H1 (cell line): ENCODE measurements around the gene NSFL1C.

Source experiments
- EGR1 ChIP-seq: IDR thresholded peaks from 2 replicates; pipeline ENCODE4 v1.6.1; 2011; ENCODE audit warnings: low read depth, low read length, borderline replicate concordance
- EZH2 ChIP-seq: fragments of 200-600 bp; sonication (generic); IDR thresholded peaks from 2 replicates; pipeline ENCODE4 v1.7.1; 2012; ENCODE audit warnings: low read depth, mild to moderate bottlenecking, moderate library complexity, low read length, inconsistent platforms; ENCODE audit not compliant: severe bottlenecking
- HDAC6 ChIP-seq: IDR thresholded peaks from one replicate; pipeline ENCODE4 v1.7.1; 2012; ENCODE audit warnings: low read depth, mild to moderate bottlenecking, inconsistent platforms, low read length, moderate library complexity
- PHF8 ChIP-seq: fragments of 200-600 bp; sonication (generic); conservative IDR thresholded peaks from 2 replicates; pipeline ENCODE4 v1.7.1; 2012; ENCODE audit warnings: low read depth, mild to moderate bottlenecking, inconsistent platforms, low read length, moderate library complexity
- POLR2A ChIP-seq, 2 experiments: IDR thresholded peaks; 1 replicate in 1 of 2; 2 replicates in 1 of 2; pipeline ENCODE4 v1.6.1; 2011; ENCODE audit warnings: low read depth in 2 of 2, low read length in 2 of 2, mild to moderate bottlenecking in 2 of 2; ENCODE audit errors: control extremely low read depth in 1 of 2
- POLR2AphosphoS5 ChIP-seq: IDR thresholded peaks from 2 replicates; pipeline ENCODE4 v1.6.1; 2011; ENCODE audit warnings: low read depth, low read length
- TAF1 ChIP-seq: IDR thresholded peaks from 2 replicates; pipeline ENCODE4 v1.6.1; 2011; ENCODE audit warnings: mild to moderate bottlenecking, low read depth, low read length
- TBP ChIP-seq: IDR thresholded peaks from 2 replicates; pipeline ENCODE4 v1.6.1; 2011; ENCODE audit warnings: low read depth, low read length, improper control_type of control experiment
- TF ChIP-seq, protein P1 (sequence below), 3 experiments: IDR thresholded peaks; 1 replicate in 2 of 3; 2 replicates in 1 of 3; pipeline versions ENCODE4 v1.5.1 to v1.6.1; 2011; ENCODE audit warnings: low read length in 3 of 3, mild to moderate bottlenecking in 3 of 3, inconsistent platforms in 2 of 3, low read depth in 1 of 3, moderate library complexity in 1 of 3; ENCODE audit not compliant: insufficient read depth in 1 of 3; ENCODE audit errors: control extremely low read depth in 1 of 3

DNA sequence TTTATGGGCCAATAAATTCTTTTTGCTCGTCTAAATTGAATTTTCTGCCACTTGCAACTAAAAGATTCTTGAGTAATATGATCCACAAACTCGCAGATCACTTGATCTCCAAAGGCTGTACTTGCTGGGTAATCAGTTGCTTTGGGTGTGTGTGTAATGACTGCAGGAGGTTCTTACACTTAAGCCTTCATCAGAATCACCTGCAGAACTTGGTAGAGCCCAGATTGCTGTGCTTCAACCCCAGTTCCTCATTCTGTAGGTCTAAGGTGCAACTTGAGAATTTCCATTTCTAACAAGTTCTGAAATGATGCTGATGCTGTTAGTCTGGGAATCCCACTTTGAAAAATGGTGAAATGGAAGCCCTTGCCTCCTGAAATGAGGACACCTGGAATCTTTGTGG is 60.8 kb downstream of the NSFL1C start:
- TF ChIP-seq, protein P1, sequence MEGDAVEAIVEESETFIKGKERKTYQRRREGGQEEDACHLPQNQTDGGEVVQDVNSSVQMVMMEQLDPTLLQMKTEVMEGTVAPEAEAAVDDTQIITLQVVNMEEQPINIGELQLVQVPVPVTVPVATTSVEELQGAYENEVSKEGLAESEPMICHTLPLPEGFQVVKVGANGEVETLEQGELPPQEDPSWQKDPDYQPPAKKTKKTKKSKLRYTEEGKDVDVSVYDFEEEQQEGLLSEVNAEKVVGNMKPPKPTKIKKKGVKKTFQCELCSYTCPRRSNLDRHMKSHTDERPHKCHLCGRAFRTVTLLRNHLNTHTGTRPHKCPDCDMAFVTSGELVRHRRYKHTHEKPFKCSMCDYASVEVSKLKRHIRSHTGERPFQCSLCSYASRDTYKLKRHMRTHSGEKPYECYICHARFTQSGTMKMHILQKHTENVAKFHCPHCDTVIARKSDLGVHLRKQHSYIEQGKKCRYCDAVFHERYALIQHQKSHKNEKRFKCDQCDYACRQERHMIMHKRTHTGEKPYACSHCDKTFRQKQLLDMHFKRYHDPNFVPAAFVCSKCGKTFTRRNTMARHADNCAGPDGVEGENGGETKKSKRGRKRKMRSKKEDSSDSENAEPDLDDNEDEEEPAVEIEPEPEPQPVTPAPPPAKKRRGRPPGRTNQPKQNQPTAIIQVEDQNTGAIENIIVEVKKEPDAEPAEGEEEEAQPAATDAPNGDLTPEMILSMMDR (IDR thresholded peaks at IDR 0.05; ENCODE audit: control extremely low read depth in 1 of 3, insufficient read depth in 1 of 3, low read depth in 1 of 3, low read length in 3 of 3): no peak
- TF ChIP-seq POLR2AphosphoS5 (no peak), POLR2A (IDR thresholded peaks at IDR 0.05; ENCODE audit: control extremely low read depth in 1 of 2, low read depth in 2 of 2, low read length in 2 of 2) (no peak), PHF8 (no peak), TAF1 (no peak), EGR1 (no peak), TBP (no peak), EZH2 (no peak), HDAC6 (no peak)
